Uterus (tissue), 4 donors: ENCODE results near the gene AEBP1. TPM values are rescaled to one million over a fixed set of nuclear protein-coding genes. Genes with fewer than 3 reads are reported as not detected.
A peak's percentile ranks its signal among the peaks of the same experiment; 100 is the strongest.

Experiments used
- DNase-seq, 2 donors: peaks; one replicate each; pipeline ENCODE4 v3.0.0-alpha.2; 2019 to 2020
- H3K27ac ChIP-seq, 2 donors: fragments of 200-600 bp; sonication (generic); 1 replicate in 1 of 2; 2 replicates in 1 of 2; pipeline ENCODE4 v1.5.1; 2016 to 2018
- H3K27me3 ChIP-seq, 2 donors: fragments of 200-600 bp; sonication (generic); one replicate each; pipeline ENCODE4 v1.5.1; 2018 to 2019; ENCODE audit warnings: control low read depth in 1 of 2
- H3K36me3 ChIP-seq, 2 donors: fragments of 200-600 bp; sonication (generic); one replicate each; pipeline ENCODE4 v1.5.1; 2019; ENCODE audit warnings: control low read depth in 1 of 2
- H3K4me1 ChIP-seq, 2 donors: fragments of 200-600 bp; sonication (generic); one replicate each; pipeline ENCODE4 v1.5.1; 2018 to 2019; ENCODE audit warnings: control low read depth in 1 of 2
- H3K4me3 ChIP-seq, 2 donors: fragments of 200-600 bp; sonication (generic); 1 replicate in 1 of 2; 2 replicates in 1 of 2; pipeline ENCODE4 v1.5.1; 2018 to 2019; ENCODE audit warnings: mild to moderate bottlenecking in 1 of 2
- H3K9me3 ChIP-seq, 2 donors: fragments of 200-600 bp; sonication (generic); one replicate each; pipeline ENCODE4 v1.5.1; 2019; ENCODE audit warnings: control low read depth in 1 of 2
- CTCF ChIP-seq, 4 experiments: fragments of 200-600 bp in 2 of 4; fragments of 450-650 bp in 2 of 4; sonication (generic) in 2 of 4; IDR thresholded peaks; one replicate each; pipeline ENCODE4 v1.5.1; 2016 to 2019; ENCODE audit warnings: antibody characterized with exemption in 4 of 4, mild to moderate bottlenecking in 2 of 4, moderate library complexity in 1 of 4
- POLR2A ChIP-seq, 2 donors: fragments of 450-650 bp; IDR thresholded peaks; one replicate each; pipeline ENCODE4 v1.6.1; 2016; ENCODE audit warnings: antibody characterized with exemption in 2 of 2, mild to moderate bottlenecking in 1 of 2, moderate library complexity in 1 of 2
- intact Hi-C: fragments of 100-400 bp; cut with DNase I; formaldehyde crosslinking; loops from one replicate; pipeline ENCODE4 v1.15.1; 2023; ENCODE audit warnings: low total_unique reads
- total RNA-seq, 4 donors: library from RNA; depleted of rRNA in 3 of 4; stranded (reverse); fragments of >200 nt in 3 of 4; gene quantifications; one replicate each; pipeline versions ENCODE4 v1.1.0 to v1.2.4, GENCODE V29; 2014 to 2023
- donor health status: DM: yes; HTN: yes; CAD: no.

Gene AEBP1
- total RNA-seq, 4 donors from 2014 or later: 88.9 to 395 (median 303) TPM

GRCh38 chr7:44143646-44144250 lies 39.6 kb downstream of the AEBP1 start:
- Histone ChIP-seq H3K4me1 (peaks cover 0 to 5% of the 10 kb centered on the region in 2 donors), H3K9me3 (no peaks in the 10 kb centered on the region), H3K27ac (no peak overlapping the region), H3K27me3 (no peaks in the 10 kb centered on the region), H3K4me3 (no peak overlapping the region), H3K36me3 (no peaks in the 10 kb centered on the region)
- peak in 1 of 2 donors; percentile 6 for DNase-seq
- TF ChIP-seq POLR2A (IDR thresholded peaks at IDR 0.05) (no peak), CTCF (IDR thresholded peaks at IDR 0.05) (no peak)
- intact Hi-C loops: no loop called here

- H3K36me3 ChIP-seq: no peaks in the 10 kb centered on the region
- H3K4me3 ChIP-seq: no peak overlapping the region
- H3K27me3 ChIP-seq: no peaks in the 10 kb centered on the region
- no peak overlapping the region for H3K27ac ChIP-seq
- intact Hi-C loops: no loop called here
- DNase-seq: peak in 1 of 2 donors; percentile 4
- TF ChIP-seq CTCF (IDR thresholded peaks at IDR 0.05) (no peak), POLR2A (IDR thresholded peaks at IDR 0.05) (no peak)
- peaks cover 0 to 5% of the 10 kb centered on the region in 2 donors for H3K4me1 ChIP-seq
- H3K9me3 ChIP-seq: no peaks in the 10 kb centered on the region
Observed at GRCh38 chr7:44144426-44144967, 40.4 kb downstream of the AEBP1 start.

- no peak for TF ChIP-seq CTCF (IDR thresholded peaks at IDR 0.05)
- no peak for TF ChIP-seq POLR2A (IDR thresholded peaks at IDR 0.05)
- Histone ChIP-seq H3K4me3 (no peak overlapping the region), H3K27ac (no peak overlapping the region), H3K36me3 (no peaks in the 10 kb centered on the region), H3K9me3 (no peaks in the 10 kb centered on the region), H3K4me1 (peaks cover 0 to 5% of the 10 kb centered on the region in 2 donors), H3K27me3 (no peaks in the 10 kb centered on the region)
- intact Hi-C loops: no loop called here
- no peak for DNase-seq
Observed at GRCh38 chr7:44144968-44145478, 40.9 kb downstream of the AEBP1 start.

DNA sequence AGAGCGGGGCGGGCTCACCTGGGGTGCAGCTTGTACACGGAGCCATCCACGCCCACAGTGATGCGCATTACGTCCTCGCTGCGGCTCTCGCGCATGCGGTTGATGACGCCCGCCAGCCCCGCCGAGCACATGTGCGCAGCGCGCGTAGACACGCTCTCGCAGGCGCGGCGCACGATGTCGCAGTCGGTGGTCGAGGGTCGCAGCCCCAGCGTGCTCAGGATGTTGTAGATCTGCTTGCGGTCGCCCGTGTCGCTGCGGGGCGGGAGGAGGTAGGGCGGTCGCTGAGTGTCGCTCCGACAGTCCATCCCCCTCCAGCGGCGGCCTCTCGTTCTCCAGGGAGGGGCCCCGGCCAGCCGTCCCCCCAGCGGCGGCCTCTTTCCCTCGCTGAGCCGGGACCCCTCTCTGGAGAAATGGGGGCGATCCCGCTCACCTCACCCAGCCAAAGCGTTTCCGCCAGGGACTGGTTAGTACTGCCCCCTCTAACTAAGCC lies 41.4 kb downstream of the AEBP1 start:
- peak in 1 of 2 donors; percentile 27 for DNase-seq

More for the DNA sequence above, 41.4 kb downstream of the AEBP1 start:
- no peaks in the 10 kb centered on the region for H3K36me3 ChIP-seq
- peak overlapping the region; percentile 10 to 33 for H3K4me3 ChIP-seq
- no peaks in the 10 kb centered on the region for H3K9me3 ChIP-seq
- no peaks in the 10 kb centered on the region for H3K27me3 ChIP-seq
- peaks cover 0 to 5% of the 10 kb centered on the region in 2 donors for H3K4me1 ChIP-seq
- no peak for TF ChIP-seq CTCF (IDR thresholded peaks at IDR 0.05)
- TF ChIP-seq POLR2A (IDR thresholded peaks at IDR 0.05): no peak
- intact Hi-C loops: no loop called here
- no peak overlapping the region for H3K27ac ChIP-seq
